ENCODE data around the gene TRIM24. TPM values are rescaled to one million over a fixed set of nuclear protein-coding genes. Genes with fewer than 3 reads are reported as not detected.
A peak's percentile ranks its signal among the peaks of the same experiment; 100 is the strongest.

Gene TRIM24
- total and polyA plus RNA-seq, 2 of the 13 experiments (the other 11 are each of a cell fraction or from before 2014, with no cell fraction given), result 100 to 106 TPM

- no peak for TF ChIP-seq RXRB (CRISPR knock-in tag; IDR thresholded peaks at IDR 0.05; ENCODE audit: borderline replicate concordance)
- no peak for TF ChIP-seq E2F2 (CRISPR knock-in tag; IDR thresholded peaks at IDR 0.05; ENCODE audit: borderline replicate concordance)
- no peak for TF ChIP-seq SMAD9 (CRISPR knock-in tag; IDR thresholded peaks at IDR 0.05)
- TF ChIP-seq NCOA5 (CRISPR knock-in tag; IDR thresholded peaks at IDR 0.05), result no peak
- no peak for TF ChIP-seq NBN (conservative IDR thresholded peaks at IDR 0.05)
- no peak for TF ChIP-seq HNF4G (IDR thresholded peaks at IDR 0.05; ENCODE audit: borderline replicate concordance, low read depth, low read length)
- TF ChIP-seq HNF4G (CRISPR knock-in tag; IDR thresholded peaks at IDR 0.05; ENCODE audit: borderline replicate concordance, low read depth), result no peak
- TF ChIP-seq TCF12 (IDR thresholded peaks at IDR 0.05), result no peak
- no peak for TF ChIP-seq TCF12 (CRISPR knock-in tag; IDR thresholded peaks at IDR 0.05)
- peak; percentile 8 for TF ChIP-seq IKZF4 (CRISPR knock-in tag; IDR thresholded peaks at IDR 0.05; ENCODE audit: borderline replicate concordance, low read depth, not compliant biosample characterization)
- no peak for TF ChIP-seq TARDBP (CRISPR knock-in tag; IDR thresholded peaks at IDR 0.05)
- no peak for TF ChIP-seq IKZF5 (CRISPR knock-in tag; IDR thresholded peaks at IDR 0.05)
- TF ChIP-seq TBP (CRISPR knock-in tag; IDR thresholded peaks at IDR 0.05), result no peak
- TF ChIP-seq ZNF280D (CRISPR knock-in tag; IDR thresholded peaks at IDR 0.05), result no peak
- peak; percentile 87 for TF ChIP-seq IRF2 (CRISPR knock-in tag; IDR thresholded peaks at IDR 0.05)
- no peak for TF ChIP-seq PHF21A (CRISPR knock-in tag; IDR thresholded peaks at IDR 0.05)
- TF ChIP-seq FOXK1 (CRISPR knock-in tag; IDR thresholded peaks at IDR 0.05; ENCODE audit: borderline replicate concordance, low read depth), result no peak
- TF ChIP-seq SNAPC4 (CRISPR knock-in tag; IDR thresholded peaks at IDR 0.05), result no peak
Measured at GRCh38 chr7:138564365-138564764, 104.3 kb downstream of the TRIM24 start (continued).
